ENCODE results near the gene CTCFL.

DNA sequence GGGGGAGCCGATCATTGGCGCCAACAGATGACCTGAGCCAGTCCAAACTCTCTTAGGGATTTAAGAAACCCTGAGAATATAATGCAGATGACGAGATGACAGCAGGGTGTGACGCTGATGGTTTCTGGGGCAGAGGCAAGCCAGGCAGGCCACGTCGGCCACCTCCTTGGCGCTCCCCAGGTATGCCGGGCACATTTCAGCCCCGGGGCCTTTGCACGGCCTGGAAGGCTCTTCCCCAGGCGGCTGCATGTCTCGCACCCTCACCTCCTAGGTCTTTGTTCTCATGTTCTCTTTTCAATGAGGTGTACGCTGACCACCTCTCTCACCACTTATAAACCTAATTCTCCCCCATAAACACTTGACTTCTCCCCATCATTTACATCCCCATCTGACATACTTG, 68.8 kb downstream of the CTCFL start:
- TF ChIP-seq POLR2A (IDR thresholded peaks at IDR 0.05) (no peak), POLR2AphosphoS5 (IDR thresholded peaks at IDR 0.05) (no peak)
- TF ChIP-seq, protein P1, sequence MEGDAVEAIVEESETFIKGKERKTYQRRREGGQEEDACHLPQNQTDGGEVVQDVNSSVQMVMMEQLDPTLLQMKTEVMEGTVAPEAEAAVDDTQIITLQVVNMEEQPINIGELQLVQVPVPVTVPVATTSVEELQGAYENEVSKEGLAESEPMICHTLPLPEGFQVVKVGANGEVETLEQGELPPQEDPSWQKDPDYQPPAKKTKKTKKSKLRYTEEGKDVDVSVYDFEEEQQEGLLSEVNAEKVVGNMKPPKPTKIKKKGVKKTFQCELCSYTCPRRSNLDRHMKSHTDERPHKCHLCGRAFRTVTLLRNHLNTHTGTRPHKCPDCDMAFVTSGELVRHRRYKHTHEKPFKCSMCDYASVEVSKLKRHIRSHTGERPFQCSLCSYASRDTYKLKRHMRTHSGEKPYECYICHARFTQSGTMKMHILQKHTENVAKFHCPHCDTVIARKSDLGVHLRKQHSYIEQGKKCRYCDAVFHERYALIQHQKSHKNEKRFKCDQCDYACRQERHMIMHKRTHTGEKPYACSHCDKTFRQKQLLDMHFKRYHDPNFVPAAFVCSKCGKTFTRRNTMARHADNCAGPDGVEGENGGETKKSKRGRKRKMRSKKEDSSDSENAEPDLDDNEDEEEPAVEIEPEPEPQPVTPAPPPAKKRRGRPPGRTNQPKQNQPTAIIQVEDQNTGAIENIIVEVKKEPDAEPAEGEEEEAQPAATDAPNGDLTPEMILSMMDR (IDR thresholded peaks at IDR 0.05): no peak
